ENCODE measurements around the gene CLIC4.
A peak's percentile ranks its signal among the peaks of the same experiment; 100 is the strongest.
"Not testable (repeated sequence)": the region's sequence is repeated elsewhere in the genome, so short reads cannot be mapped to it uniquely, and the experiment has no call there.

Gene CLIC4

GRCh38 chr1:24732186-24732885, 12.9 kb upstream of the CLIC4 start:
- H3K27ac ChIP-seq = peak overlapping the region; percentile 82
- no peaks in the 10 kb centered on the region for H3K9me3 ChIP-seq
- no peak overlapping the region for H3K4me3 ChIP-seq (ENCODE audit: low read depth in 1 of 2, low read length in 1 of 2)
- H3K4me1 ChIP-seq (ENCODE audit: control insufficient read depth in 1 of 2, insufficient read depth in 1 of 2, low read depth in 1 of 2, low read length in 1 of 2) = peaks cover 13 to 31% of the 10 kb centered on the region in 2 experiments
- no peaks in the 10 kb centered on the region for H3K36me3 ChIP-seq
- no peaks in the 10 kb centered on the region for H3K27me3 ChIP-seq
- TF ChIP-seq CTCF (IDR thresholded peaks at IDR 0.05) = no peak

GRCh38 chr1:24733342-24733741, 11.9 kb upstream of the CLIC4 start:
- H3K9me3 ChIP-seq, H3K36me3 ChIP-seq, H3K27me3 ChIP-seq: not testable (repeated sequence)
- peak overlapping the region in 1 of 2 experiments; percentile 10 for H3K4me3 ChIP-seq (ENCODE audit: low read depth in 1 of 2, low read length in 1 of 2)
- peak overlapping the region; percentile 82 for H3K27ac ChIP-seq
- H3K4me1 ChIP-seq (ENCODE audit: control insufficient read depth in 1 of 2, insufficient read depth in 1 of 2, low read depth in 1 of 2, low read length in 1 of 2) = peaks cover 7 to 23% of the 10 kb centered on the region in 2 experiments

GRCh38 chr1:24735156-24735508, 10.1 kb upstream of the CLIC4 start:
- TF ChIP-seq CTCF (IDR thresholded peaks at IDR 0.05) = no peak
- no peak overlapping the region for H3K27ac ChIP-seq

GRCh38 chr1:24735509-24736375, 9.5 kb upstream of the CLIC4 start:
- Histone ChIP-seq H3K27me3 (no peaks in the 10 kb centered on the region), H3K4me1 (ENCODE audit: control insufficient read depth in 1 of 2, insufficient read depth in 1 of 2, low read depth in 1 of 2, low read length in 1 of 2) (peaks cover 7 to 18% of the 10 kb centered on the region in 2 experiments), H3K4me3 (ENCODE audit: low read depth in 1 of 2, low read length in 1 of 2) (no peak overlapping the region), H3K27ac (no peak overlapping the region), H3K9me3 (no peaks in the 10 kb centered on the region), H3K36me3 (no peaks in the 10 kb centered on the region)
- TF ChIP-seq CTCF (IDR thresholded peaks at IDR 0.05) = no peak

More at GRCh38 chr1:24735156-24735508, 10.1 kb upstream of the CLIC4 start:
- Histone ChIP-seq H3K27me3 (no peaks in the 10 kb centered on the region), H3K36me3 (no peaks in the 10 kb centered on the region), H3K9me3 (no peaks in the 10 kb centered on the region), H3K4me1 (ENCODE audit: control insufficient read depth in 1 of 2, insufficient read depth in 1 of 2, low read depth in 1 of 2, low read length in 1 of 2) (peaks cover 7 to 23% of the 10 kb centered on the region in 2 experiments), H3K4me3 (ENCODE audit: low read depth in 1 of 2, low read length in 1 of 2) (no peak overlapping the region)

GRCh38 chr1:24737368-24738117, 7.7 kb upstream of the CLIC4 start:
- no peak overlapping the region for H3K27ac ChIP-seq
- peaks cover 5 to 9% of the 10 kb centered on the region in 2 experiments for H3K4me1 ChIP-seq (ENCODE audit: control insufficient read depth in 1 of 2, insufficient read depth in 1 of 2, low read depth in 1 of 2, low read length in 1 of 2)
- H3K36me3 ChIP-seq = no peaks in the 10 kb centered on the region
- no peak for TF ChIP-seq CTCF (IDR thresholded peaks at IDR 0.05)
- no peaks in the 10 kb centered on the region for H3K27me3 ChIP-seq
- H3K9me3 ChIP-seq = no peaks in the 10 kb centered on the region
- no peak overlapping the region for H3K4me3 ChIP-seq (ENCODE audit: low read depth in 1 of 2, low read length in 1 of 2)

Measured in neutrophil (primary cell).